Measurements from ENCODE around the gene KCNK3. TPM values are rescaled to one million over a fixed set of nuclear protein-coding genes. Genes with fewer than 3 reads are reported as not detected.
A peak's percentile ranks its signal among the peaks of the same experiment; 100 is the strongest.

KCNK3 gene
- total RNA-seq, 2 donors from 2014 or later = 11.1 to 14.5 TPM

- Histone ChIP-seq H3K36me3 (no peaks in the 10 kb centered on the region), H3K4me1 (replicated peaks) (peaks cover 10% of the 10 kb centered on the region), H3K27ac (no peak overlapping the region), H3K27me3 (replicated peaks; ENCODE audit: insufficient read depth) (no peaks in the 10 kb centered on the region), H3K9me3 (no peaks in the 10 kb centered on the region), H3K4me3 (no peak overlapping the region)
- no peak for DNase-seq (ENCODE audit: low spot score)
- TF ChIP-seq POLR2A (IDR thresholded peaks at IDR 0.05) = no peak
- no peak for TF ChIP-seq CTCF (IDR thresholded peaks at IDR 0.05)
- TF ChIP-seq POLR2AphosphoS5 (IDR thresholded peaks at IDR 0.05) = no peak
- intact Hi-C loops (cut with DNase I) = no loop called here
- 68% methylated on average over 19 of the region's 19 CpGs for WGBS
These were observed 17.0 kb downstream of the KCNK3 start for GRCh38 chr2:26709323-26710110.

- Histone ChIP-seq H3K9me3 (no peaks in the 10 kb centered on the region), H3K4me1 (replicated peaks) (peaks cover 10% of the 10 kb centered on the region), H3K27ac (peak overlapping the region; percentile 12 to 32), H3K4me3 (no peak overlapping the region), H3K27me3 (replicated peaks; ENCODE audit: insufficient read depth) (no peaks in the 10 kb centered on the region), H3K36me3 (no peaks in the 10 kb centered on the region)
- TF ChIP-seq CTCF (IDR thresholded peaks at IDR 0.05) (no peak), POLR2AphosphoS5 (IDR thresholded peaks at IDR 0.05) (no peak), POLR2A (IDR thresholded peaks at IDR 0.05) (no peak)
- 72% methylated on average over 9 of the region's 9 CpGs for WGBS
- intact Hi-C loops (cut with DNase I) = no loop called here
- no peak for DNase-seq (ENCODE audit: low spot score)
These were observed 17.6 kb downstream of the KCNK3 start for GRCh38 chr2:26710145-26710544.

GRCh38 chr2:26710743-26711456 is 18.4 kb downstream of the KCNK3 start:
- intact Hi-C loops (cut with DNase I) = no loop called here
- WGBS = 50% methylated on average over 17 of the region's 17 CpGs
- Histone ChIP-seq H3K9me3 (no peaks in the 10 kb centered on the region), H3K4me1 (replicated peaks) (peaks cover 10% of the 10 kb centered on the region), H3K27ac (peak overlapping the region in 1 of 2 donors; percentile 12), H3K27me3 (replicated peaks; ENCODE audit: insufficient read depth) (no peaks in the 10 kb centered on the region), H3K4me3 (no peak overlapping the region), H3K36me3 (no peaks in the 10 kb centered on the region)
- DNase-seq (ENCODE audit: low spot score) = no peak
- TF ChIP-seq CTCF (IDR thresholded peaks at IDR 0.05) = no peak
- TF ChIP-seq POLR2A (IDR thresholded peaks at IDR 0.05) = no peak
- no peak for TF ChIP-seq POLR2AphosphoS5 (IDR thresholded peaks at IDR 0.05)

- WGBS = 34% methylated on average over 11 of the region's 11 CpGs
- no peaks in the 10 kb centered on the region for H3K36me3 ChIP-seq
- H3K4me1 ChIP-seq (replicated peaks) = peaks cover 10% of the 10 kb centered on the region
- no peaks in the 10 kb centered on the region for H3K9me3 ChIP-seq
- no peaks in the 10 kb centered on the region for H3K27me3 ChIP-seq (replicated peaks; ENCODE audit: insufficient read depth)
- TF ChIP-seq POLR2AphosphoS5 (IDR thresholded peaks at IDR 0.05) (no peak), CTCF (IDR thresholded peaks at IDR 0.05) (no peak), POLR2A (IDR thresholded peaks at IDR 0.05) (no peak)
- intact Hi-C loops (cut with DNase I) = no loop called here
- no peak for DNase-seq (ENCODE audit: low spot score)
- H3K4me3 ChIP-seq = no peak overlapping the region
- H3K27ac ChIP-seq = peak overlapping the region in 1 of 2 donors; percentile 12
These were observed 19.1 kb downstream of the KCNK3 start for GRCh38 chr2:26711457-26712161.
